ENCODE results near the gene DOCK1.

GRCh38 chr10:127464561-127464960, 559.3 kb downstream of the DOCK1 start:
- TF ChIP-seq EZH2 (IDR thresholded peaks at IDR 0.05; ENCODE audit: borderline replicate concordance, low read depth, low read length, severe bottlenecking), result no peak
- no peak for TF ChIP-seq CTCF (IDR thresholded peaks at IDR 0.05; ENCODE audit: borderline replicate concordance, extremely low read depth, low read length, poor library complexity, severe bottlenecking)

All from DND-41 (cell line).